Measurements from ENCODE around the gene PPCDC.

Gene PPCDC

GRCh38 chr15:75058127-75058905 lies 34.9 kb downstream of the PPCDC start:
- POLR2A ChIA-PET = interaction anchor here (0.5 to 1.9 kb wide), 3 partner anchors 15 to 169 kb away, joined by 3 to 7 read pairs (median 5); no protein-coding TSS in a partner anchor

GRCh38 chr15:75059607-75060006 lies 36.2 kb downstream of the PPCDC start:
- TF ChIP-seq CTCF (IDR thresholded peaks at IDR 0.05; ENCODE audit: control extremely low read depth, extremely low read depth, low read depth, missing control alignments) = no peak
- POLR2A ChIA-PET = no interaction called here
- DNase-seq (ENCODE audit: extremely low spot score) = no peak
- CTCF ChIA-PET = interaction anchor here (0.9 to 3.6 kb wide), 2 partner anchors 9 to 144 kb away, joined by 3 to 9 read pairs; no protein-coding TSS in a partner anchor

More at GRCh38 chr15:75058127-75058905, 34.9 kb downstream of the PPCDC start:
- CTCF ChIA-PET = interaction anchor here (1.2 to 2.4 kb wide), 5 partner anchors 8 to 72 kb away, joined by 3 to 11 read pairs (median 4); no protein-coding TSS in a partner anchor
- no peak for TF ChIP-seq CTCF (IDR thresholded peaks at IDR 0.05; ENCODE audit: control extremely low read depth, extremely low read depth, low read depth, missing control alignments)
- DNase-seq (ENCODE audit: extremely low spot score) = no peak

- CTCF ChIA-PET = interaction anchor here (0.8 to 3.6 kb wide), 7 partner anchors 7 to 37 kb away, joined by 3 to 13 read pairs (median 4); no protein-coding TSS in a partner anchor
- peak; percentile 59 for DNase-seq (ENCODE audit: extremely low spot score)
- TF ChIP-seq CTCF (IDR thresholded peaks at IDR 0.05; ENCODE audit: control extremely low read depth, extremely low read depth, low read depth, missing control alignments) = no peak
- POLR2A ChIA-PET = interaction anchor here (0.9 kb wide), 1 partner anchor 44 kb away, joined by 3 read pairs; no protein-coding TSS in a partner anchor
Observed at GRCh38 chr15:75061272-75061671, 37.9 kb downstream of the PPCDC start.

- CTCF ChIA-PET = interaction anchor here (3.6 kb wide), 1 partner anchor 12 kb away, joined by 9 read pairs; no protein-coding TSS in a partner anchor
- TF ChIP-seq CTCF (IDR thresholded peaks at IDR 0.05; ENCODE audit: control extremely low read depth, extremely low read depth, low read depth, missing control alignments) = no peak
- no peak for DNase-seq (ENCODE audit: extremely low spot score)
- POLR2A ChIA-PET = no interaction called here
Observed at GRCh38 chr15:75062706-75063105, 39.3 kb downstream of the PPCDC start.

- CTCF ChIA-PET = no interaction called here
- TF ChIP-seq CTCF (IDR thresholded peaks at IDR 0.05; ENCODE audit: control extremely low read depth, extremely low read depth, low read depth, missing control alignments) = no peak
- no peak for DNase-seq (ENCODE audit: extremely low spot score)
- POLR2A ChIA-PET = no interaction called here
Observed at GRCh38 chr15:75063338-75063737, 39.9 kb downstream of the PPCDC start.

- TF ChIP-seq CTCF (IDR thresholded peaks at IDR 0.05; ENCODE audit: control extremely low read depth, extremely low read depth, low read depth, missing control alignments) = no peak
- no peak for DNase-seq (ENCODE audit: extremely low spot score)
- POLR2A ChIA-PET = no interaction called here
- CTCF ChIA-PET = no interaction called here
Observed at GRCh38 chr15:75063889-75064288, 40.5 kb downstream of the PPCDC start.

All from GM10248 (cell line).